H1 (cell line): ENCODE results near the gene C7orf57. TPM values are rescaled to one million over a fixed set of nuclear protein-coding genes. Genes with fewer than 3 reads are reported as not detected.

Source experiments
- CTCF ChIA-PET: fragments of 300-600 bp; sonication (Branson Sonifier 250); formaldehyde crosslinking; loops from one replicate; lab custom pipeline; 2021; ENCODE audit not compliant: partially characterized antibody; lab: Charles Lee
- POLR2A ChIA-PET: fragments of 300-600 bp; sonication (Branson Sonifier 250); formaldehyde crosslinking; loops from one replicate; lab custom pipeline; 2021; ENCODE audit warnings: inconsistent platforms; ENCODE audit not compliant: partially characterized antibody; lab: Charles Lee
- DNase-seq, 2 experiments: peaks; one replicate each; pipeline versions ENCODE4 v3.0.0 to v3.0.0-alpha.2; 2010 to 2022; ENCODE audit warnings: low spot score in 2 of 2, low read depth in 1 of 2, mixed read lengths in 1 of 2
- FAIRE-seq: peaks from 2 replicates; lab custom pipeline; 2011; peaks lifted over from hg19 to GRCh38; lab: Jason Lieb, UNC
- H2AFZ ChIP-seq: 2 replicates; pipeline ENCODE4 v1.8.1; 2012; ENCODE audit warnings: low read length, inconsistent platforms
- H2AK5ac ChIP-seq: 2 replicates; pipeline ENCODE4 v1.6.1; 2013; ENCODE audit warnings: low read depth, low read length
- H2BK120ac ChIP-seq: replicated peaks from 2 replicates; pipeline ENCODE3; 2013; ENCODE audit warnings: low read depth, low read length, inconsistent platforms
- H2BK12ac ChIP-seq: 2 replicates; pipeline ENCODE4 v1.6.1; 2013; ENCODE audit warnings: low read depth, low read length
- H2BK15ac ChIP-seq: 2 replicates; pipeline ENCODE4 v1.6.1; 2013; ENCODE audit warnings: low read length
- H2BK20ac ChIP-seq: 2 replicates; pipeline ENCODE4 v1.6.1; 2013; ENCODE audit warnings: low read length
- H2BK5ac ChIP-seq: 2 replicates; pipeline ENCODE4 v1.6.1; 2013; ENCODE audit warnings: low read depth, low read length
- H3K14ac ChIP-seq: 2 replicates; pipeline ENCODE4 v1.6.1; 2013; ENCODE audit warnings: inconsistent platforms; ENCODE audit not compliant: insufficient read length
- H3K18ac ChIP-seq: 2 replicates; pipeline ENCODE4 v1.6.1; 2013; ENCODE audit warnings: low read length; ENCODE audit errors: extremely low read depth
- H3K23ac ChIP-seq: 2 replicates; pipeline ENCODE4 v1.6.1; 2013; ENCODE audit warnings: inconsistent platforms; ENCODE audit not compliant: insufficient read length
- H3K23me2 ChIP-seq: 2 replicates; pipeline ENCODE4 v1.6.1; 2013; ENCODE audit warnings: low read depth, low read length
- H3K27ac ChIP-seq: 2 replicates; pipeline ENCODE4 v1.6.1; 2011; ENCODE audit warnings: low read depth, low read length, inconsistent platforms
- H3K27me3 ChIP-seq, 4 experiments: replicated peaks in 1 of 4; 1 replicate in 1 of 4; 2 replicates in 3 of 4; pipeline versions ENCODE4 v1.6.1 to v1.8.1; 2011 to 2013; ENCODE audit warnings: low read length in 3 of 4, mild to moderate bottlenecking in 3 of 4, inconsistent platforms in 2 of 4, mixed read lengths in 2 of 4, moderate library complexity in 1 of 4; ENCODE audit not compliant: control insufficient read depth in 3 of 4, insufficient read depth in 3 of 4; ENCODE audit errors: extremely low read depth in 1 of 4
- H3K36me3 ChIP-seq, 4 experiments: 2 replicates each; pipeline versions ENCODE4 v1.6.1 to v1.8.1; 2011 to 2013; ENCODE audit warnings: mild to moderate bottlenecking in 4 of 4, low read length in 3 of 4, moderate library complexity in 2 of 4, control low read depth in 1 of 4, inconsistent platforms in 1 of 4; ENCODE audit not compliant: insufficient read depth in 4 of 4, control insufficient read depth in 2 of 4
- H3K4ac ChIP-seq: replicated peaks from 2 replicates; pipeline ENCODE3; 2013; ENCODE audit warnings: low read length, low read depth, mixed read lengths, inconsistent platforms; ENCODE audit not compliant: insufficient read length
- H3K4me1 ChIP-seq, 4 experiments: replicated peaks in 1 of 4; 1 replicate in 1 of 4; 2 replicates in 3 of 4; pipeline versions ENCODE4 v1.6.1 to v1.8.1; 2011 to 2013; ENCODE audit warnings: low read length in 3 of 4, inconsistent platforms in 2 of 4, mixed read lengths in 1 of 4; ENCODE audit not compliant: insufficient read depth in 4 of 4, control insufficient read depth in 3 of 4
- H3K4me2 ChIP-seq, 2 experiments: 2 replicates each; pipeline versions ENCODE4 v1.6.1 to v1.8.1; 2011 to 2013; ENCODE audit warnings: low read depth in 2 of 2, low read length in 2 of 2, control low read depth in 1 of 2, inconsistent platforms in 1 of 2, mild to moderate bottlenecking in 1 of 2; ENCODE audit not compliant: insufficient read depth in 1 of 2
- H3K4me3 ChIP-seq, 4 experiments: fragments of 200-600, 300-600 bp in 1 of 4; sonication (generic), shearing (Covaris generic), sonication (Bioruptor Twin) in 1 of 4; 2 replicates each; pipeline versions ENCODE4 v1.5.1 to v1.8.1; 2011 to 2016; ENCODE audit warnings: low read length in 4 of 4, low read depth in 3 of 4, control low read depth in 2 of 4, inconsistent platforms in 2 of 4, mild to moderate bottlenecking in 2 of 4, mixed read lengths in 1 of 4, moderate library complexity in 1 of 4; ENCODE audit not compliant: insufficient read depth in 2 of 4; ENCODE audit errors: extremely low read depth in 1 of 4
- H3K56ac ChIP-seq: replicated peaks from 2 replicates; pipeline ENCODE3; 2013; ENCODE audit warnings: low read depth, mild to moderate bottlenecking, mixed read lengths, low read length, inconsistent platforms; ENCODE audit not compliant: insufficient read length
- H3K79me1 ChIP-seq: 2 replicates; pipeline ENCODE4 v1.6.1; 2013; ENCODE audit warnings: low read depth, low read length, control low read depth
- H3K79me2 ChIP-seq, 2 experiments: 2 replicates each; pipeline versions ENCODE4 v1.6.1 to v1.8.1; 2012 to 2013; ENCODE audit warnings: low read length in 2 of 2, mild to moderate bottlenecking in 2 of 2, inconsistent platforms in 1 of 2; ENCODE audit not compliant: insufficient read depth in 2 of 2, control insufficient read depth in 1 of 2
- H3K9ac ChIP-seq, 4 experiments: replicated peaks in 1 of 4; 1 replicate in 1 of 4; 2 replicates in 3 of 4; pipeline versions ENCODE4 v1.6.1 to v1.8.1; 2011 to 2013; ENCODE audit warnings: low read depth in 3 of 4, low read length in 3 of 4, control low read depth in 2 of 4, mild to moderate bottlenecking in 2 of 4, moderate library complexity in 2 of 4, inconsistent platforms in 1 of 4; ENCODE audit errors: extremely low read depth in 1 of 4
- H3K9me3 ChIP-seq, 2 experiments: 2 replicates each; pipeline versions ENCODE4 v1.6.1 to v1.8.1; 2012 to 2013; ENCODE audit warnings: mild to moderate bottlenecking in 2 of 2, moderate library complexity in 2 of 2, control low read depth in 1 of 2, inconsistent platforms in 1 of 2, low read depth in 1 of 2, low read length in 1 of 2, mixed read lengths in 1 of 2; ENCODE audit not compliant: insufficient read depth in 2 of 2
- H4K20me1 ChIP-seq, 2 experiments: replicated peaks in 1 of 2; 2 replicates each; pipeline versions ENCODE3 to v1.8.1; 2011 to 2013; ENCODE audit warnings: inconsistent platforms in 2 of 2, low read length in 2 of 2, mild to moderate bottlenecking in 1 of 2; ENCODE audit not compliant: insufficient read depth in 2 of 2, control insufficient read depth in 1 of 2
- H4K5ac ChIP-seq: 2 replicates; pipeline ENCODE4 v1.6.1; 2013; ENCODE audit warnings: low read length, low read depth, mixed read lengths, inconsistent platforms; ENCODE audit not compliant: insufficient read length
- H4K8ac ChIP-seq: 2 replicates; pipeline ENCODE4 v1.8.0; 2013; ENCODE audit warnings: mild to moderate bottlenecking, moderate library complexity, low read length, inconsistent platforms; ENCODE audit not compliant: insufficient read depth; ENCODE audit errors: extremely low read depth
- H4K91ac ChIP-seq: replicated peaks from 2 replicates; pipeline ENCODE3; 2013; ENCODE audit warnings: low read length, mixed read lengths, inconsistent platforms; ENCODE audit not compliant: insufficient read length
- BRCA1 ChIP-seq: IDR thresholded peaks from 2 replicates; pipeline ENCODE4 v1.6.1; 2012; ENCODE audit warnings: low read depth, low read length, improper control_type of control experiment
- CHD1 ChIP-seq: IDR thresholded peaks from 2 replicates; pipeline ENCODE4 v1.6.1; 2012; ENCODE audit warnings: low read depth, low read length, improper control_type of control experiment
- CTCF ChIP-seq, 3 experiments: IDR thresholded peaks; 1 replicate in 2 of 3; 2 replicates in 1 of 3; pipeline versions ENCODE4 v1.5.1 to v1.6.1; 2011; ENCODE audit warnings: low read length in 3 of 3, mild to moderate bottlenecking in 3 of 3, inconsistent platforms in 2 of 3, low read depth in 1 of 3, moderate library complexity in 1 of 3; ENCODE audit not compliant: insufficient read depth in 1 of 3; ENCODE audit errors: control extremely low read depth in 1 of 3
- HDAC6 ChIP-seq: IDR thresholded peaks from one replicate; pipeline ENCODE4 v1.7.1; 2012; ENCODE audit warnings: low read depth, mild to moderate bottlenecking, inconsistent platforms, low read length, moderate library complexity
- KDM1A ChIP-seq: fragments of 200-600, 300-600 bp; sonication (generic); IDR thresholded peaks from 2 replicates; pipeline ENCODE4 v1.7.1; 2016; ENCODE audit warnings: mild to moderate bottlenecking, low read length, borderline replicate concordance
- MAX ChIP-seq: IDR thresholded peaks from 2 replicates; pipeline ENCODE4 v1.6.1; 2012; ENCODE audit warnings: inconsistent platforms
- RNF2 ChIP-seq: fragments of 200-900, 300-1000 bp; sonication (generic); IDR thresholded peaks from 2 replicates; pipeline ENCODE4 v1.7.1; 2016; ENCODE audit warnings: borderline replicate concordance, low read depth, mild to moderate bottlenecking, antibody characterized with exemption, low read length; ENCODE audit not compliant: poor library complexity, severe bottlenecking; ENCODE audit errors: missing control alignments
- SIX5 ChIP-seq: IDR thresholded peaks from 2 replicates; pipeline ENCODE4 v1.6.1; 2011; ENCODE audit warnings: mild to moderate bottlenecking, low read depth, low read length
- SP1 ChIP-seq: IDR thresholded peaks from 2 replicates; pipeline ENCODE4 v1.6.1; 2011; ENCODE audit warnings: low read depth, low read length
- SP4 ChIP-seq: IDR thresholded peaks from 2 replicates; pipeline ENCODE4 v1.6.1; 2012; ENCODE audit warnings: low read length, inconsistent platforms
- TBP ChIP-seq: IDR thresholded peaks from 2 replicates; pipeline ENCODE4 v1.6.1; 2011; ENCODE audit warnings: low read depth, low read length, improper control_type of control experiment
- WGBS, 2 experiments: shearing (Covaris generic) in 1 of 2; methylation state at CpG; one replicate each; pipeline versions ENCODE4 v1.1.6 to v1.1.7; 2013 to 2015; ENCODE audit warnings: low lambda C conversion rate in 2 of 2, mixed read lengths in 2 of 2, inconsistent platforms in 1 of 2, low coverage in 1 of 2, missing lambda C conversion rate in 1 of 2; ENCODE audit not compliant: insufficient replicate concordance in 2 of 2, insufficient coverage in 1 of 2, insufficient read length in 1 of 2; ENCODE audit errors: extremely low coverage in 1 of 2, missing lambda C conversion rate in 1 of 2; 5-methylcytosine and 5-hydroxymethylcytosine counted together
- polyA plus RNA-seq, 7 experiments: library from polyadenylated mRNA; depleted of rRNA in 3 of 7; stranded (reverse) in 5 of 7; unstranded in 2 of 7; fragments of >200 nt in 5 of 7; fragments of 200-250 nt in 2 of 7; gene quantifications; 1 replicate in 5 of 7; 2 replicates in 1 of 7; 4 replicates in 1 of 7; pipeline versions ENCODE4 v1.2.1 to v1.2.3, GENCODE V29; 2011 to 2013; ENCODE audit warnings: missing spikeins in 2 of 7, mixed read lengths in 2 of 7
- total RNA-seq: library from RNA; stranded (reverse); fragmentation: NEBNext Ultra II Directional; extraction: Animal tissue kit (Norgen Biotek cat#: 25700); gene quantifications from 2 replicates; pipeline ENCODE4 v1.2.1, GENCODE V29; 2021

Gene C7orf57
- total and polyA plus RNA-seq, 2 of the 8 experiments (the other 6 are each of a cell fraction or from before 2014, with no cell fraction given), result 0.08 to 0.56 TPM

GRCh38 chr7:48058990-48059389, 23.6 kb downstream of the C7orf57 start:
- H4K8ac ChIP-seq, result no peak overlapping the region
- 0 out of 4 replicates have a peak, but pooled peaks cover 0 to 2% of the 10 kb centered on the region in 2 experiments for H3K9me3 ChIP-seq
- H3K27me3 ChIP-seq, result no peaks in the 10 kb centered on the region
- no peak overlapping the region for H3K4ac ChIP-seq
- H3K4me2 ChIP-seq, result no peak overlapping the region
- TF ChIP-seq CHD1 (no peak), MAX (no peak), KDM1A (no peak), SIX5 (no peak), CTCF (IDR thresholded peaks at IDR 0.05; ENCODE audit: control extremely low read depth in 1 of 3, insufficient read depth in 1 of 3, low read depth in 1 of 3, low read length in 3 of 3) (no peak), BRCA1 (no peak), SP1 (no peak), HDAC6 (no peak), RNF2 (no peak), TBP (no peak), SP4 (no peak)
- H3K36me3 ChIP-seq, result no peaks in the 10 kb centered on the region
- ChIA-PET CTCF (no interaction called here), POLR2A (interaction anchor here (1.0 to 1.3 kb wide), 2 partner anchors 19 to 30 kb away, joined by 3 read pairs; partner anchors contain the start of gene UPP1)
- H3K14ac ChIP-seq, result no peak overlapping the region
- H3K4me3 ChIP-seq, result no peak overlapping the region
- H2AFZ ChIP-seq, result no peak overlapping the region
- no peaks in the 10 kb centered on the region for H3K4me1 ChIP-seq
- H3K18ac ChIP-seq, result no peak overlapping the region
- no peak for DNase-seq
- H2AK5ac ChIP-seq, result no peak overlapping the region
- H3K79me2 ChIP-seq, result no peaks in the 10 kb centered on the region
- WGBS, 2 experiments, result 89% methylated on average over 2 of the region's 2 CpGs; no CpG with 5 or more reads in 1 of the 2 experiments
- no peak overlapping the region for H3K23ac ChIP-seq
- no peaks in the 10 kb centered on the region for H4K20me1 ChIP-seq
- H2BK12ac ChIP-seq, result no peak overlapping the region
- no peak overlapping the region for H4K91ac ChIP-seq
- H3K9ac ChIP-seq, result no peak overlapping the region
- FAIRE-seq, result no peak
- no peaks in the 10 kb centered on the region for H3K23me2 ChIP-seq
- H2BK5ac ChIP-seq, result no peak overlapping the region
- no peaks in the 10 kb centered on the region for H3K79me1 ChIP-seq
- no peak overlapping the region for H2BK20ac ChIP-seq
- H2BK120ac ChIP-seq, result no peak overlapping the region
- no peak overlapping the region for H3K27ac ChIP-seq
- H4K5ac ChIP-seq, result no peak overlapping the region
- H3K56ac ChIP-seq, result no peak overlapping the region
- no peak overlapping the region for H2BK15ac ChIP-seq
